H1 (cell line): ENCODE data around the gene SPP1. TPM values are rescaled to one million over a fixed set of nuclear protein-coding genes. Genes with fewer than 3 reads are reported as not detected.

Source experiments
- CTCF ChIA-PET: fragments of 300-600 bp; sonication (Branson Sonifier 250); formaldehyde crosslinking; loops from one replicate; lab custom pipeline; 2021; ENCODE audit not compliant: partially characterized antibody; lab: Charles Lee
- POLR2A ChIA-PET: fragments of 300-600 bp; sonication (Branson Sonifier 250); formaldehyde crosslinking; loops from one replicate; lab custom pipeline; 2021; ENCODE audit warnings: inconsistent platforms; ENCODE audit not compliant: partially characterized antibody; lab: Charles Lee
- DNase-seq, 2 experiments: peaks; one replicate each; pipeline versions ENCODE4 v3.0.0 to v3.0.0-alpha.2; 2010 to 2022; ENCODE audit warnings: low spot score in 2 of 2, low read depth in 1 of 2, mixed read lengths in 1 of 2
- FAIRE-seq: peaks from 2 replicates; lab custom pipeline; 2011; peaks lifted over from hg19 to GRCh38; lab: Jason Lieb, UNC
- H2AFZ ChIP-seq: 2 replicates; pipeline ENCODE4 v1.8.1; 2012; ENCODE audit warnings: low read length, inconsistent platforms
- H2AK5ac ChIP-seq: 2 replicates; pipeline ENCODE4 v1.6.1; 2013; ENCODE audit warnings: low read depth, low read length
- H2BK120ac ChIP-seq: replicated peaks from 2 replicates; pipeline ENCODE3; 2013; ENCODE audit warnings: low read depth, low read length, inconsistent platforms
- H2BK12ac ChIP-seq: 2 replicates; pipeline ENCODE4 v1.6.1; 2013; ENCODE audit warnings: low read depth, low read length
- H2BK15ac ChIP-seq: 2 replicates; pipeline ENCODE4 v1.6.1; 2013; ENCODE audit warnings: low read length
- H2BK20ac ChIP-seq: 2 replicates; pipeline ENCODE4 v1.6.1; 2013; ENCODE audit warnings: low read length
- H2BK5ac ChIP-seq: 2 replicates; pipeline ENCODE4 v1.6.1; 2013; ENCODE audit warnings: low read depth, low read length
- H3K14ac ChIP-seq: 2 replicates; pipeline ENCODE4 v1.6.1; 2013; ENCODE audit warnings: inconsistent platforms; ENCODE audit not compliant: insufficient read length
- H3K18ac ChIP-seq: 2 replicates; pipeline ENCODE4 v1.6.1; 2013; ENCODE audit warnings: low read length; ENCODE audit errors: extremely low read depth
- H3K23ac ChIP-seq: 2 replicates; pipeline ENCODE4 v1.6.1; 2013; ENCODE audit warnings: inconsistent platforms; ENCODE audit not compliant: insufficient read length
- H3K23me2 ChIP-seq: 2 replicates; pipeline ENCODE4 v1.6.1; 2013; ENCODE audit warnings: low read depth, low read length
- H3K27ac ChIP-seq: 2 replicates; pipeline ENCODE4 v1.6.1; 2011; ENCODE audit warnings: low read depth, low read length, inconsistent platforms
- H3K27me3 ChIP-seq, 4 experiments: replicated peaks in 1 of 4; 1 replicate in 1 of 4; 2 replicates in 3 of 4; pipeline versions ENCODE4 v1.6.1 to v1.8.1; 2011 to 2013; ENCODE audit warnings: low read length in 3 of 4, mild to moderate bottlenecking in 3 of 4, inconsistent platforms in 2 of 4, mixed read lengths in 2 of 4, moderate library complexity in 1 of 4; ENCODE audit not compliant: control insufficient read depth in 3 of 4, insufficient read depth in 3 of 4; ENCODE audit errors: extremely low read depth in 1 of 4
- H3K36me3 ChIP-seq, 4 experiments: 2 replicates each; pipeline versions ENCODE4 v1.6.1 to v1.8.1; 2011 to 2013; ENCODE audit warnings: mild to moderate bottlenecking in 4 of 4, low read length in 3 of 4, moderate library complexity in 2 of 4, control low read depth in 1 of 4, inconsistent platforms in 1 of 4; ENCODE audit not compliant: insufficient read depth in 4 of 4, control insufficient read depth in 2 of 4
- H3K4ac ChIP-seq: replicated peaks from 2 replicates; pipeline ENCODE3; 2013; ENCODE audit warnings: low read length, low read depth, mixed read lengths, inconsistent platforms; ENCODE audit not compliant: insufficient read length
- H3K4me1 ChIP-seq, 4 experiments: replicated peaks in 1 of 4; 1 replicate in 1 of 4; 2 replicates in 3 of 4; pipeline versions ENCODE4 v1.6.1 to v1.8.1; 2011 to 2013; ENCODE audit warnings: low read length in 3 of 4, inconsistent platforms in 2 of 4, mixed read lengths in 1 of 4; ENCODE audit not compliant: insufficient read depth in 4 of 4, control insufficient read depth in 3 of 4
- H3K4me2 ChIP-seq, 2 experiments: 2 replicates each; pipeline versions ENCODE4 v1.6.1 to v1.8.1; 2011 to 2013; ENCODE audit warnings: low read depth in 2 of 2, low read length in 2 of 2, control low read depth in 1 of 2, inconsistent platforms in 1 of 2, mild to moderate bottlenecking in 1 of 2; ENCODE audit not compliant: insufficient read depth in 1 of 2
- H3K4me3 ChIP-seq, 4 experiments: fragments of 200-600, 300-600 bp in 1 of 4; sonication (generic), shearing (Covaris generic), sonication (Bioruptor Twin) in 1 of 4; 2 replicates each; pipeline versions ENCODE4 v1.5.1 to v1.8.1; 2011 to 2016; ENCODE audit warnings: low read length in 4 of 4, low read depth in 3 of 4, control low read depth in 2 of 4, inconsistent platforms in 2 of 4, mild to moderate bottlenecking in 2 of 4, mixed read lengths in 1 of 4, moderate library complexity in 1 of 4; ENCODE audit not compliant: insufficient read depth in 2 of 4; ENCODE audit errors: extremely low read depth in 1 of 4
- H3K56ac ChIP-seq: replicated peaks from 2 replicates; pipeline ENCODE3; 2013; ENCODE audit warnings: low read depth, mild to moderate bottlenecking, mixed read lengths, low read length, inconsistent platforms; ENCODE audit not compliant: insufficient read length
- H3K79me1 ChIP-seq: 2 replicates; pipeline ENCODE4 v1.6.1; 2013; ENCODE audit warnings: low read depth, low read length, control low read depth
- H3K79me2 ChIP-seq, 2 experiments: 2 replicates each; pipeline versions ENCODE4 v1.6.1 to v1.8.1; 2012 to 2013; ENCODE audit warnings: low read length in 2 of 2, mild to moderate bottlenecking in 2 of 2, inconsistent platforms in 1 of 2; ENCODE audit not compliant: insufficient read depth in 2 of 2, control insufficient read depth in 1 of 2
- H3K9ac ChIP-seq, 4 experiments: replicated peaks in 1 of 4; 1 replicate in 1 of 4; 2 replicates in 3 of 4; pipeline versions ENCODE4 v1.6.1 to v1.8.1; 2011 to 2013; ENCODE audit warnings: low read depth in 3 of 4, low read length in 3 of 4, control low read depth in 2 of 4, mild to moderate bottlenecking in 2 of 4, moderate library complexity in 2 of 4, inconsistent platforms in 1 of 4; ENCODE audit errors: extremely low read depth in 1 of 4
- H3K9me3 ChIP-seq, 2 experiments: 2 replicates each; pipeline versions ENCODE4 v1.6.1 to v1.8.1; 2012 to 2013; ENCODE audit warnings: mild to moderate bottlenecking in 2 of 2, moderate library complexity in 2 of 2, control low read depth in 1 of 2, inconsistent platforms in 1 of 2, low read depth in 1 of 2, low read length in 1 of 2, mixed read lengths in 1 of 2; ENCODE audit not compliant: insufficient read depth in 2 of 2
- H4K20me1 ChIP-seq, 2 experiments: replicated peaks in 1 of 2; 2 replicates each; pipeline versions ENCODE3 to v1.8.1; 2011 to 2013; ENCODE audit warnings: inconsistent platforms in 2 of 2, low read length in 2 of 2, mild to moderate bottlenecking in 1 of 2; ENCODE audit not compliant: insufficient read depth in 2 of 2, control insufficient read depth in 1 of 2
- H4K5ac ChIP-seq: 2 replicates; pipeline ENCODE4 v1.6.1; 2013; ENCODE audit warnings: low read length, low read depth, mixed read lengths, inconsistent platforms; ENCODE audit not compliant: insufficient read length
- H4K8ac ChIP-seq: 2 replicates; pipeline ENCODE4 v1.8.0; 2013; ENCODE audit warnings: mild to moderate bottlenecking, moderate library complexity, low read length, inconsistent platforms; ENCODE audit not compliant: insufficient read depth; ENCODE audit errors: extremely low read depth
- H4K91ac ChIP-seq: replicated peaks from 2 replicates; pipeline ENCODE3; 2013; ENCODE audit warnings: low read length, mixed read lengths, inconsistent platforms; ENCODE audit not compliant: insufficient read length
- BACH1 ChIP-seq: IDR thresholded peaks from 2 replicates; pipeline ENCODE4 v1.6.1; 2012; ENCODE audit warnings: low read length, improper control_type of control experiment
- GTF2F1 ChIP-seq: IDR thresholded peaks from 2 replicates; pipeline ENCODE4 v1.6.1; 2012; ENCODE audit warnings: low read depth, low read length, improper control_type of control experiment, borderline replicate concordance
- NRF1 ChIP-seq: IDR thresholded peaks from 2 replicates; pipeline ENCODE4 v1.6.1; 2011; ENCODE audit warnings: mild to moderate bottlenecking, low read depth, low read length, improper control_type of control experiment
- POLR2AphosphoS5 ChIP-seq: IDR thresholded peaks from 2 replicates; pipeline ENCODE4 v1.6.1; 2011; ENCODE audit warnings: low read depth, low read length
- RXRA ChIP-seq: IDR thresholded peaks from 2 replicates; pipeline ENCODE4 v1.6.1; 2011; ENCODE audit warnings: low read depth, mild to moderate bottlenecking, low read length, moderate library complexity; ENCODE audit not compliant: insufficient read depth
- SUZ12 ChIP-seq: fragments of 200-600 bp; sonication (generic); IDR thresholded peaks from 2 replicates; pipeline ENCODE4 v1.6.1; 2012; ENCODE audit warnings: mild to moderate bottlenecking, inconsistent platforms, low read length, moderate library complexity, mixed read lengths
- YY1 ChIP-seq: IDR thresholded peaks from 2 replicates; pipeline ENCODE4 v1.6.1; 2011; ENCODE audit warnings: low read depth, mild to moderate bottlenecking, low read length
- WGBS, 2 experiments: shearing (Covaris generic) in 1 of 2; methylation state at CpG; one replicate each; pipeline versions ENCODE4 v1.1.6 to v1.1.7; 2013 to 2015; ENCODE audit warnings: low lambda C conversion rate in 2 of 2, mixed read lengths in 2 of 2, inconsistent platforms in 1 of 2, low coverage in 1 of 2, missing lambda C conversion rate in 1 of 2; ENCODE audit not compliant: insufficient replicate concordance in 2 of 2, insufficient coverage in 1 of 2, insufficient read length in 1 of 2; ENCODE audit errors: extremely low coverage in 1 of 2, missing lambda C conversion rate in 1 of 2; 5-methylcytosine and 5-hydroxymethylcytosine counted together
- polyA plus RNA-seq, 7 experiments: library from polyadenylated mRNA; depleted of rRNA in 3 of 7; stranded (reverse) in 5 of 7; unstranded in 2 of 7; fragments of >200 nt in 5 of 7; fragments of 200-250 nt in 2 of 7; gene quantifications; 1 replicate in 5 of 7; 2 replicates in 1 of 7; 4 replicates in 1 of 7; pipeline versions ENCODE4 v1.2.1 to v1.2.3, GENCODE V29; 2011 to 2013; ENCODE audit warnings: missing spikeins in 2 of 7, mixed read lengths in 2 of 7
- total RNA-seq: library from RNA; stranded (reverse); fragmentation: NEBNext Ultra II Directional; extraction: Animal tissue kit (Norgen Biotek cat#: 25700); gene quantifications from 2 replicates; pipeline ENCODE4 v1.2.1, GENCODE V29; 2021
- TF ChIP-seq, protein P1 (sequence below): IDR thresholded peaks from 2 replicates; pipeline ENCODE4 v1.6.1; 2012; ENCODE audit warnings: inconsistent platforms

SPP1 gene
- total and polyA plus RNA-seq, 2 of the 8 experiments (the other 6 are each of a cell fraction or from before 2014, with no cell fraction given), result 13.7 to 26.5 TPM

DNA sequence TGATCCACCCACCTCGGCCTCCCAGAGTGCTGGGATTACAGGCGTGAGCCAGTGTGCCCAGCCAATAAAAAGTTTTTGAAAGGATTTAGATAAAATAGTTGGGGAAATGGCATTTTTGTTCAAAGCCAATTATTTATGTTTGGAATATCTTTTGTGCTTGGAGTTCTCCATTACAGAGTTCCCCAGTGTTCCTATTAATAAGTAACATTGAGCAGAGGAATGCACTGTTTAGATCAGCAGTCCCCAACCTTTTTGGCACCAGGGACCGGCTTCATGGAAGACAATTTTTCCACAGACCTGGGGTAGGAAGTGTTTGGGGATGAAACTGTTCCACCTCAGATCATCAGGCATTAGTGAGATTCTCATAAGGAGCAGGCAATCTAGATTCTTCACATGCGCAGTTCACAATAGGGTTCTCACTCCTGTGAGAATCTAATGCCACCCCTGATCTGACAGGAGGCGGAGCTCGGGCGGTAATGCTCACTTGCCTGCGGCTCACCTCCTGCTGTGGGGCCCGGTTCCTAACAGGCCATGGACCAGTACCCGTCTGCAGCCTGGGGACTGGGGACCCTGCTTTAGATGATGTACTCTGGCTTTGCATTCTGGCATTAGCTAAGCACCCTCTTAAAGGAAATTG lies 40.3 kb downstream of the SPP1 start:
- no peak overlapping the region for H3K14ac ChIP-seq
- no peak overlapping the region for H4K5ac ChIP-seq
- H2BK20ac ChIP-seq, result no peak overlapping the region
- H3K36me3 ChIP-seq, result peaks cover 0 to 12% (median 0%) of the 10 kb centered on the region in 4 experiments; a peak in 1 of 8 replicates
- H3K4me2 ChIP-seq, result no peak overlapping the region
- H2AFZ ChIP-seq, result no peak overlapping the region
- no peak overlapping the region for H3K56ac ChIP-seq
- no peak overlapping the region for H2BK5ac ChIP-seq
- POLR2A ChIA-PET, result interaction anchor here (1.2 kb wide), 1 partner anchor 15 kb away, joined by 4 read pairs; no protein-coding TSS in a partner anchor
- H4K8ac ChIP-seq, result no peak overlapping the region
- H3K27me3 ChIP-seq, result no peaks in the 10 kb centered on the region
- no peak overlapping the region for H3K9ac ChIP-seq
- no peak for TF ChIP-seq BACH1
- TF ChIP-seq NRF1, result no peak
- no peak for TF ChIP-seq RXRA
- TF ChIP-seq, protein P1, sequence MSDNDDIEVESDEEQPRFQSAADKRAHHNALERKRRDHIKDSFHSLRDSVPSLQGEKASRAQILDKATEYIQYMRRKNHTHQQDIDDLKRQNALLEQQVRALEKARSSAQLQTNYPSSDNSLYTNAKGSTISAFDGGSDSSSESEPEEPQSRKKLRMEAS, result no peak
- no peak for TF ChIP-seq POLR2AphosphoS5
- TF ChIP-seq SUZ12, result no peak
- TF ChIP-seq GTF2F1, result no peak
- no peak for TF ChIP-seq YY1
- DNase-seq, result no peak
- no peak overlapping the region for H2BK120ac ChIP-seq
- no peak overlapping the region for H2BK15ac ChIP-seq
- no peak overlapping the region for H2BK12ac ChIP-seq
- no peaks in the 10 kb centered on the region for H3K23me2 ChIP-seq
- H3K79me1 ChIP-seq, result peaks cover 10% of the 10 kb centered on the region
- H3K18ac ChIP-seq, result no peak overlapping the region
- H4K20me1 ChIP-seq, result peaks cover 6 to 16% of the 10 kb centered on the region in 2 experiments
- no peak overlapping the region for H3K23ac ChIP-seq
- H3K27ac ChIP-seq, result no peak overlapping the region
- H3K4me3 ChIP-seq, result no peak overlapping the region
- no peak overlapping the region for H2AK5ac ChIP-seq
- CTCF ChIA-PET, result interaction anchor here (0.6 to 1.9 kb wide), 4 partner anchors 11 to 167 kb away, joined by 3 to 7 read pairs (median 4); no protein-coding TSS in a partner anchor
- peaks cover 0 to 5% (median 3%) of the 10 kb centered on the region in 4 experiments; a peak in 4 of 7 replicates for H3K4me1 ChIP-seq
- peaks cover 0 to 85% of the 10 kb centered on the region in 2 experiments; a peak in 3 of 4 replicates for H3K79me2 ChIP-seq
- FAIRE-seq, result no peak
- H3K9me3 ChIP-seq, result no peaks in the 10 kb centered on the region
- WGBS, 2 experiments, result 84% methylated on average over 10 of the region's 10 CpGs; no CpG with 5 or more reads in 1 of the 2 experiments
- H3K4ac ChIP-seq, result no peak overlapping the region
- no peak overlapping the region for H4K91ac ChIP-seq
